Astrocyte (in vitro differentiated cells and primary cell): ENCODE data around the gene FBXL14.

Experiments
- CTCF ChIP-seq: IDR thresholded peaks from 2 replicates; pipeline ENCODE4 v1.5.1; 2011; ENCODE audit warnings: low read depth, mild to moderate bottlenecking, inconsistent platforms, low read length, moderate library complexity; ENCODE audit not compliant: insufficient read depth
- EZH2 ChIP-seq: IDR thresholded peaks from 2 replicates; pipeline ENCODE4 v1.6.1; 2012; ENCODE audit warnings: mild to moderate bottlenecking, low read length, inconsistent platforms; ENCODE audit not compliant: insufficient read depth

GRCh38 chr12:1628666-1629337 is 34.4 kb upstream of the FBXL14 start, which contains the start of gene WNT5B:
- TF ChIP-seq CTCF (no peak), EZH2 (no peak)
